Omental fat pad (tissue), 4 donors: ENCODE results near the gene ULBP3. TPM values are rescaled to one million over a fixed set of nuclear protein-coding genes. Genes with fewer than 3 reads are reported as not detected.

ENCODE experiments used
- ATAC-seq: fragments of 150-250 bp; one replicate; pipeline ENCODE4 v1.9.1; 2016; ENCODE audit warnings: mild to moderate bottlenecking, moderate library complexity; ENCODE audit not compliant: low FRiP score
- DNase-seq: peaks from one replicate; pipeline ENCODE4 v3.0.0-alpha.2; 2019; ENCODE audit warnings: low spot score
- total RNA-seq, 4 donors: library from RNA; depleted of rRNA; stranded (reverse); fragments of >200 nt; gene quantifications; one replicate each; pipeline ENCODE4 v1.1.0, GENCODE V29; 2016
- TF ChIP-seq, protein P1 (sequence below), 3 donors: fragments of 450-650 bp; IDR thresholded peaks; one replicate each; pipeline ENCODE4 v1.5.1; 2016 to 2017; ENCODE audit warnings: antibody characterized with exemption in 3 of 3, mild to moderate bottlenecking in 3 of 3, moderate library complexity in 2 of 3

Gene ULBP3
- total RNA-seq: 1 to 10 TPM; 1.7 to 3.5 (median 2.2) TPM

DNA sequence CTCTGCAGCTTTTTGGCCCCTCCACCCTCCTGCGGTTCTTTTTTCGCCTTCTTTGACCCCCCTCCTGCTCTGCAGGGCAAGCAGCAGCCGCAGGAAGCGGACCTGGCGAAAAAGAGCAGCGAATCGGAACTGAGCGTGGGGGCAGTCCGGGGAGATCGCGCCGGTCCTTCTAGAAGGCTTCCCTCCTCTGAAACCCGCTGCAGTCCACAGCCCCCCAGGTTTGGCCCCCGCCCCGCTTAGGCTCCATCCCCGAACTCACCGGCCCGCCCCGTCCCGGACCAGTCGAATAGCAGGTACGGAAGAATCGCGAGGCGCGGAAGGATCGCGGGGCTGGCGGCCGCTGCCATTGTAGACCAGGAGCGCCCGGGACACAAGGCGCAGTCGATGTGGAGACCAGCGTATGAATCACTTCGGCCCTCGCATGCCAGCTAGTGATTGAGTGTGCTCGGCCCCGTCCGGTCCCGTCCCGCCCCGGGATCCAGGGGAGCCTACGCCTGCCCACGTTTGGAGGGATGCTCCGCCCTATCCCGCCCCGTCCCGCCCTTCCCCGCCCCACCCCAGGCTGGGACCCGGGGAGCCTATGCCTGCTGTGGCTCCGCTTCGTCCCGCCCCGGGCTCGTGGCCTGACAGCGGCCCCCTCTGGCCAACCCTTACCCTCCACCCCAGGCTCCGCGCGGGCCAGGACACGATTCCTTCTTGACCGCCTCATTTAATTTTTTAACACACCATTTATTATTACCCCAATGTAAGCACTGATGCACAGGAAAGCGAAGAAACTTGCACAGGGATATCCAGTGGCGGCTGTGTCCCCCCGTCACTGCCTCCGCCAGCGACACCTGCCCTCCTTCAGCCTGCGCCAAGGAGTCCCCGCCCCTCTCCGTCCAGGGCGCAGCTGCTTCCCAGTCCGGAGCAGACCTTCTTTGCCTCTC, at the start of gene ULBP3:
Gene ULBP3 (minus strand): TSS at position 402 of the 929 bp plus-strand sequence. CDS start 55 bp downstream, at position 347.
- TF ChIP-seq, protein P1, sequence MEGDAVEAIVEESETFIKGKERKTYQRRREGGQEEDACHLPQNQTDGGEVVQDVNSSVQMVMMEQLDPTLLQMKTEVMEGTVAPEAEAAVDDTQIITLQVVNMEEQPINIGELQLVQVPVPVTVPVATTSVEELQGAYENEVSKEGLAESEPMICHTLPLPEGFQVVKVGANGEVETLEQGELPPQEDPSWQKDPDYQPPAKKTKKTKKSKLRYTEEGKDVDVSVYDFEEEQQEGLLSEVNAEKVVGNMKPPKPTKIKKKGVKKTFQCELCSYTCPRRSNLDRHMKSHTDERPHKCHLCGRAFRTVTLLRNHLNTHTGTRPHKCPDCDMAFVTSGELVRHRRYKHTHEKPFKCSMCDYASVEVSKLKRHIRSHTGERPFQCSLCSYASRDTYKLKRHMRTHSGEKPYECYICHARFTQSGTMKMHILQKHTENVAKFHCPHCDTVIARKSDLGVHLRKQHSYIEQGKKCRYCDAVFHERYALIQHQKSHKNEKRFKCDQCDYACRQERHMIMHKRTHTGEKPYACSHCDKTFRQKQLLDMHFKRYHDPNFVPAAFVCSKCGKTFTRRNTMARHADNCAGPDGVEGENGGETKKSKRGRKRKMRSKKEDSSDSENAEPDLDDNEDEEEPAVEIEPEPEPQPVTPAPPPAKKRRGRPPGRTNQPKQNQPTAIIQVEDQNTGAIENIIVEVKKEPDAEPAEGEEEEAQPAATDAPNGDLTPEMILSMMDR (IDR thresholded peaks at IDR 0.05): no peak
- ATAC-seq (peak; percentile 98), DNase-seq (peak; percentile 58)

DNA sequence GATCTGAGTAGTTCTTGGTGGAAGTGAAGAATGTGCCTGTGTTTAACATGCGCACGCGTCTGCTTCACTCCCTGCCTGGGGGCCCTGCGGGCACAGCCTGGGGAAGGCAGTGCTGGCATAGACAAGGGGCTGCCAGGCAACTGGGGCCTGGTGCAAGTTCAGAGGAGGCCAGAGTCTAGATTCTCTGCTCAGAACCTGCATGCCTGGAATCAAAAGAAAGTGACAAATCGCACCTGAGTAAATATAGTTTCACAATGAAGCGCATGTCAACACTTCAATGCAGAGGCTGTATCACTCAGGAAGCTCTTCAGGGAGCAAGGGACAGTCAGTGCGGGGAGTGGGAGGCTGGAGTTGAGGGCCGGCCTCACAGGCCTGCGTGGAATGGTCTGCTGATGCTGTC, 49.7 kb upstream of the ULBP3 start:
- DNase-seq (no peak), ATAC-seq (no peak)
- TF ChIP-seq, protein P1 (IDR thresholded peaks at IDR 0.05): no peak

DNA sequence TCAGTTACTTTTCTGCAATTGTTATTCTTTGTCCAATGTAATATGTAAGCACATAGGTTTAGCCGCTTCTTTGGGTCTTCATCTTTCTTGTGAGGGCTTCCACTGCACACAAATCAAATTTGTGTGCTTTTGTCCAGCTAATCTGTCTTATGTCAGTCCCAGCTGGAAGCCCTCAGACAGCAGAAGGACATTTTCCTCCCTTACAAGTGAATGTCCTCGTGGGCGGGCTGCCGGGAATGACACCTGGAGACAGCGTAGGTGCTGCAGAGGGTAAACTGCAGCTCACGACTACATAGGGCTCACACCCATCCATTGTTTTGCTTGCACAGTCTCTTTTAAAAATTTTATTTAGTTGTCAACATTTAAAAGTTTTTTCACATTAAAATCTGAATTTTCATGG, 49.3 kb upstream of the ULBP3 start:
- DNase-seq (no peak), ATAC-seq (no peak)
- TF ChIP-seq, protein P1 (IDR thresholded peaks at IDR 0.05): no peak

DNA sequence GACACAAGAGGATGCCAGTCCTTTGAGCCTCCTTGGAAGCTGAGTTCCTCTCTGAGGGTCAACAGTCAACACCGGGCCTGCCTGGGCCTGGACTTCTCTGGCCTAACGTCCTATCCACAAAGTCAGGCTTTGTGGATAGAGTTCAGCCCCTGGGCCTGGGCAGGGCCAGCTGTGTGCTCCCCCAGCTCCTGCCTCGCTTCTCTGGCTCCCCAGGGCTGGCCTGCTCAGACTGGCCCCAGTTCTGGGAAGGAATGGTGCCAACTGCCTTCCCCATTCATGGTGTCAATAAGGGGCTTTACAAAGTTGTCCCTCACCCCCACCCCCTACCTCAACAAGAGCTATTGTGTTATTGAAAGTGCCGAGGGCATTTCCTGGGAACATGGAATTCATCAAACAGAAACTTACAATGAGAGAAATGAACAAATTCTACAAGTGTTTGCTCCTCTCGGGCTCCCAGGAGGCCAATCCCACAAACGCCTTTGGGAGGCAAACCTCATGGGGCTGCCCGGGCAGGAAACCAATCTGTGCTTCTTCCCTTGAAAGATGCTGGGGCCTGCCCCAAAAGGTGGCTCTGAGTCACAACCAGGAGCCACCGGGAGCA, 47.4 kb upstream of the ULBP3 start:
- DNase-seq: no peak
- TF ChIP-seq, protein P1 (IDR thresholded peaks at IDR 0.05): no peak
- no peak for ATAC-seq

DNA sequence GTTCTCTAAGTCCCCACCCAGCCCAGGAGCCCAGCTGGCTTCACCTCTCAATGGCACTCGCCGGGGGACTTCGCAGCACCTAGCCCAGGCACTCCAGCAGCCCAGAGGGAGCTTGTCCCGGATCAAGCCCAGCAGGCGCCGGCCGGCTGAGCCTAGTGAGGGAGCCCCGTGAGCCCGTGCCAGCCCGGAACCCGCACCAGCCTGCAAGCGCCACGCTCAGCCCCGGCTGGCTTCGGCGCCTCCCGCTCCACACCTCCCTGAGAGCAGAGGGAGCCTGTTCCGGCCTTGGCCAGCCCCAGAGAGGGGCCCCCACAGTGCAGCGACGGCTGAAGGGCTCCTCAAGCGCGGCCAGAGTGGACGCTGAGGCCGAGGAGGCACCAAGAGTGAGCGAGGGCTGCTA, 46.8 kb upstream of the ULBP3 start:
- TF ChIP-seq, protein P1 (IDR thresholded peaks at IDR 0.05): no peak
- no peak for ATAC-seq
- DNase-seq: no peak

DNA sequence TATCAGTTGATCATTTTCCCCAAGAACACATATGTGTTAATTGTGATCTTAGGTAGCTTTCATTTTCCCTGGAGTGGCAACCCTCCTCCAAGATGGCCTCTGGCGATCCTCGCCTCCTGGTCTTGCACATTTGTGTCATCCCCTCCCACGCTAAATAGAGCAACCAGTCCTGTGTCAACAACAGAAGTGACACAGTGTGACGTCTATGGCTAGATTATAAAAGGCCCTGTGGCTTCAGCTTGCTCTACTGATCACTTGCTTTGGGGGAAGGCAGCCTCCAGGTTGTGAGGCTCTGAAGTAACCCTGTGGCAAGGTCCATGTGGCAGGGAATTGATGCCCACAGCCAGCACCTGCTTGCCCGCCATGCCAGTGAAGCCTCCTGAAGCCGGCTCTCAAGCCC, 43.3 kb upstream of the ULBP3 start:
- TF ChIP-seq, protein P1 (IDR thresholded peaks at IDR 0.05): no peak
- ATAC-seq: no peak
- no peak for DNase-seq
